NCI-H1694 (cell line): ENCODE measurements around the gene MYOM1.

ENCODE experiments used
- DNase-seq: peaks from one replicate; lab custom pipeline; 2025; lab: John Stamatoyannopoulos, UW

MYOM1 gene

DNA sequence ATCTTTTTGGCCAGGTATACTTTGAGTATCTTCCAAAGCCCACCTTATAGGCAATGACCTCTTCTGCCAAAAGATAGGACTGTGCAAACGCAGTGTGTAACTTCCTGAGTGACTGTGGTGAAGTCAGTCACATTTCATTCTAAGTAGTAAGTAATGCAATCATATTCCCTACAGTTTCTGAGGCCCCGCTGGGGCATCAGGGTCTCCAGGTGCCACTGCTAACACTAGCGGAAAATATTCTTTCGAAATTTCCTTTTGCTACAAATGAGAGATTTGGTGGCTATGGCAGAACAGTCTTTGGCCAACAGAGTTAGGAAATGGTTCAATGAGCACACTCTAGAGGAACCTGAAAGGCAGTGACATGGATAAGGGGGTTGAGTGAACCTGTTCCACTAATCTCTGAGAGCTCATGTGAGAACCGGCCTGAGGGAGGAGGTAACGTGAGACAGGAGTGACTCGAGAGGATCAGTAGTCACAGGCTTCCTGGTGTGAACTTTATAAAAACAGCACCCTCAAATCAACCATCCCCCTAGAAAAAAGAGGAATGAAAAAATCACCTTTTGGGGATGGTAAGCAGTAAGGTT, 104.2 kb downstream of the MYOM1 start:
- no peak for DNase-seq

DNA sequence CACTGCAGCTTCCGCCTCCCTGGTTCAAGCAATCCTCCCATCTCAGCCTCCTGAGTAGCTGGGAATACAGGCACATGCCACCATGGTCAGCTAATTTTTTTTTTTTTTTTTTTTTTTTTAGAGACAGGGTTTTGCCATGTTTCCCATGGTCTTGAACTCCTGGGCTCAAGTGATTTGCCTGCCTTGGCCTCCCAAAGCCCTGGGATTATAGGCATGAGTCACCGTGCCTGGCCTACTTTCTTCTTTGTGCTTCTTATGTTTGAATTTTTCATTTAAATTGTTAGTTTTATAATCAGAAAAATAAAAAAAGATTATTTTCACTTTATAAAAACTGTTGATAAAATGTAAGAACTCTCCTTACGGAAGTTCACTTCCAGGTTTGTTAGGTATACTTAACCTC, 105.3 kb downstream of the MYOM1 start:
- DNase-seq: no peak

DNA sequence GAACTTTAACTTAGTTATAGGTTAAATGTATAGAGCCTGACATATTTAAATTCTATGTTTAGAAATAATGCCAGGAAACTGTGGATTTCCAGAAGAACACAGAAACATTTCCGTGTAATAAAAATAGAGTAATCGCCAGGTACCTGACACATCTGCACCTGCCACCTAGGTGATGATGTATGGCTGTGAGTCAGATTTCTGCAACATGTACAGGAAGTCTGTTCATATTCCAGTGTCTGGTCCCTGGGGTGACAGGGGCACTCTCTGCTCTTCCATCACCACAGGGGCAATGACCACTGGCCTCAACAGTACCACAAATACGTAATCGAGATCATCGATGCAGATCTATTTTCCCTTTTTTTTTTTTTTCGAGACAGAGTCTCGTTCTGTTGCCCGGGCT, 105.7 kb downstream of the MYOM1 start:
- DNase-seq: no peak

DNA sequence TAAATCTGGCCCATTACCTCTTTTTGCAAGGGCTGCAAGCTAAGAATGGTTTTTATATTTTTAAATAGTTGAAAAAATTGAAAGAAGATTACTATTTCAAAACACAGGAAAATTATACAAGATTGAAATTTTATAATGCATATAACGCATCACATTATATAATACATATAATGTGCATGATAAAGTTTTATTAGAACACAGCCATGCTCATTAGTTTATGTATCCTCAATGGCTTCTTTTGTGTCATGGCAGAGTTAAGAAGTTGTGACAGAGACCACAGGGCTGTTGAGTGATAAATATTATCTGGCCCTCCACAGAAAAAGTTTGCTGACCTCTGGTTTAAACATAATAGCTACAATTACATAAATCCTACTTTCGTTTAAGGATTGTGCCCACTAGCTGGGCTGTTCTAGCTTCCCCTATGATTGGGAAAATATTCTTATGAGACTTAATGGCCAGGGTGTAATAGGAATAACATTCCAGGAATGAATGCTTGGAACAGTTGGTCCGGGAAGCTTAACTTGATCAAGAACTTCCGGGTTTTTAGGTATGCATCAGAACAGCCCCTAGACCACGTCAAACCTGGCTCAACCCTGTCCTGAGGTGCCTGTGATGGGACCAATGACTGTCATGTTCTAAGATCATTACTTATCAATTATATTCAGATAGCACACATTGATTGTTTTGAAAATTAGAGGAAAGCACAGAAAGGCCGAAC, 108.1 kb downstream of the MYOM1 start:
- DNase-seq: no peak

DNA sequence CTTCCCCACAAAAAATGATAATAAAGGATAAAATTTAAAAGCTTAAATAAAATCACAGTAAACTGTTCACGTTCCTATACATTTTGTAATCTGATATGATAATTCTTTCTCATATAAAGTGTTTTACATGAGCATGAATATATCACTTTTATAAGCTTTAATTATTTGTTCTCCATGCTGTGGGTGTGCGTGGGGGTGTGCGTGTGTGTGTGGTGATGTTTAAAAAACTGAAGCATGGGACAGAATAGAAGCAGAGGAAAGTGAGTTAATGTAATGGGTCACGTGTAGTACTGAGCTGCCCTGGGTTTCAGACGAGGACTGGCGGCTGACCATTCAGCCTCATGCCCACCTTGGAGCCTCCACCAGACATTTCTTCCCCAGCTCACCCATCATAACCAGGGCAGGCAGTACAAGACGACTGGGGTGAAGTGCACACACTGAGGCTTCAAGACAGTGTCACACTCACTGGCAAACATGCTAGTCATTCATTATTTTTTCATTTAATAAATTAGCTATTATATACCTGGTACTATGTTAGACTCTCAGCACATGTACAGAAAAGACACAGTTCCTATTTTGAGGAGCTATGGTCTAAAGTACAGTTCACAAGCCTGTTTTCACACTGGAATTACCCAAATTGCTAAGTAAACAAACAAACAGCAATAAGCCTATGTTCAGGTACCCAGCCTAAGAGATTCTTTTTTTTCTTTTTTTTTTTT, 109.6 kb downstream of the MYOM1 start:
- DNase-seq: no peak

DNA sequence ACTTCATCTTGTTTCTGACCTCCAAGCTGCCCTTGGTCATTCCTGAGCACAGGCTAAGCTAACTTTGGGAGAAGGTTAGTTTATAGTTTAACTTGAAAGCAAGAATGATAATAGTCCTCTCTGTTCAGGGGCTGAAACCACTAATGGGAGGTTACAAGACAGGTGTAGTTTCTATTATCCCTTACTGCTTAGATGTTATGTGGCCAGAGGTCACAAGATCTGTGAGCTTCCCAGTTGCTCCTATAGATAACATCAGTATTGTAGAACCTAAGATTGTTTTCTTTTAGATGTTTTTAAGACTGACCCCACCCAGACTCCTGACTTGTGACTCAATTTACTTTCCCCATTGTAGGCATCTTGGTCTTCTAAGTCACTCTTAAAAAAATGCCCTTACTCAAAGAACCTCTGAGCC, 112.0 kb downstream of the MYOM1 start:
- DNase-seq: no peak

DNA sequence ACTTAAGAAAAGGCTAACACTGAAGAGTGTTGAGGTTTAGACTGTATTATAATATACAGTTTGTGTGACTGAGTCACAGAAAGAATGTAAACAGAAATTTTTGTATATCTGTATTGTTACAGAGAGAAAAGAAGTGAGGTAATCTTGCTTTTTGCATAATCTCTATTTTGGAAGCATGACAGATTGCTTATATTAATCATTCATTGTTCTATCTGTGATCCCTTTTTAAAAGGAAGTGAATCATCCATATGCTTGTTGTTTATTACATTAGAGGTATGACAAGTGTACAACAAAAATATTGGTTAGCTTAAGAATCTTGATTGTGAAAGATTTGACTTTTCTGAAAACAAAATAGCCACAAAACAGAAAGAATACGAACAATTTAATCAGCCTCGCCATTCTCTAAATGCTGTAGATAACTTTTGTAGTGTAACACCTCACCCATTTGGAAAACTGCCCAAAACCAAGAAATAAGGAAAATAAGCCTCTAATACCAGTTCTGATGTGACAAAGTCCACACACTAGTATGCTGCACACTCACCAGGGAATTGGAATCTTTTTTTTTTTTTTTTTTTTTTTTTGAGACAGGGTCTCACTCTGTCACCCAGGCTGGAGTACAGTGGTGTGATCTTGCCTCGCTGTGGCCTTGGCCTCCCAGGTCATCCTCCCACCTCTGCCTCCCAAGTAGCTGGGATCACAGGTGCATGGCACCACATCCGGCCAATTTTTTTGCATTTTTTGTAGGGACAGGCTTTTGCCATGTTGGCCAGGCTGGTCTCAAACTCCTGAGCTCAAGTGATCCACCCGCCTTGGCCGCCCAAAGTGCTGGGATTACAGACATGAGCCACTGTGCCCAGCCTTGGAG, 115.3 kb downstream of the MYOM1 start:
- no peak for DNase-seq

DNA sequence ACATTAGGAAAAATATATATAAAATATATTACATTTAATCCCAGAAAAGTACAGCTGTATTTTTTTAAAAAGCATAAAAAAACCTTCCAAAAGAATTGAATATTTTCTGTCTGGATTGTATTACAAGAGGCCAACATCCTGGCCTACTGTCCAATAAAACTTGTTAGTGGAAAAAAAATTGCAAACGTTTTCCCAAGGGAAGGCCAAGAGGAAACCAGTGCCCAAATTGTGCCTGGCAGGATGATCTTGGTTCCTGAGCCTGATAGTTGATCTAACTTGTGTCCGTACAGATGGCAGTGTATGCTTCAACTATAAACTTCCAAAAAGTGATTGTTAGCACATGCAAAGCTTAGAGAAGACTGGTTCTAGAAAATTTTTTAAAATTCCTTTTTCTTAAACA, 116.2 kb downstream of the MYOM1 start:
- no peak for DNase-seq

DNA sequence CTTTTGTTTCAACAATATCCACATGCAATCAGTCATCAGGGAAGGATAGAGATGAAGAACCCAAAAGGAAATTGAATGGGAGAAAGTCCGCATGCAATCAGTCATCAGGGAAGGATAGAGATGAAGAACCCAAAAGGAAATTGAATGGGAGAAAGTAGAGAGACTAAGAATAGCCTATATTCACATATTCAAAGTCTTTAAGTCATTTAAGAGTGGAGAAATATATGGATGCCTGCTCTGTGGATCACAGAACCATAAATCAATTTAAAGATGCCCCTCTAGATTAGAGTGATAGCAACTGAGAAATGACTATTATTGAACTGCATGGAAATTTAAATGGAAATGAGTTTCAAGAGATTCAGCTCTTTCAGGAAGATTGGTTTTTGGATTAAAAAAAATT, 116.8 kb downstream of the MYOM1 start:
- no peak for DNase-seq

DNA sequence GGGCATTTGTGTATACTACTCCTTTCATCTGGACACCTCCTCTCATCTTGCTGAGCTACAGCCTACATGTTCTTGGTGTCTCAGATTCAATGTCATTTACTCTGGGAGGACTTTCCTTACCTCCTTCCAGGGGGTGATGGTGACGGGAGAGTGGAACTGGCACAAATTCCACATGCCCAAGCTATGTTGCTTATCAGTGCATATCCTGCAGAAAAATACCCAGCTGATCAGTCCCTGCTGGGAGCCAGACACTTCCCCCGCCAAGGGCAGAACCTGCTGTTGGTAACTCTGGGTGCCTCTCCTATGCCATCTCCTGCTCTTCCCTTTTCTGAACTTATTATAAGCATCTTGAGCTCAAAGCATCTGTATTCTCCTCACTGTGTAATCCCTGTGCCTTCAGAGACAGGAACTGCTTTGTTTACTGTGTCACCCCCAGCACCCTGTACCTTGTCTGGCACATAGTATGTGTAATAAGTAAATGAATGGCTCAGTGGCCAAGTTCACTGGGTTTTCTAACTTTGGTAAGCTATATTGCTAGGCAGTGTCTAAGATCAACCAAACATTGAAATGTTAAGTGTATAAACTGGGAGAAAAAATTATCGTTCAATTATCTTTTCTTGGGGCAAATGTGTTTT, 119.2 kb downstream of the MYOM1 start:
- no peak for DNase-seq

DNA sequence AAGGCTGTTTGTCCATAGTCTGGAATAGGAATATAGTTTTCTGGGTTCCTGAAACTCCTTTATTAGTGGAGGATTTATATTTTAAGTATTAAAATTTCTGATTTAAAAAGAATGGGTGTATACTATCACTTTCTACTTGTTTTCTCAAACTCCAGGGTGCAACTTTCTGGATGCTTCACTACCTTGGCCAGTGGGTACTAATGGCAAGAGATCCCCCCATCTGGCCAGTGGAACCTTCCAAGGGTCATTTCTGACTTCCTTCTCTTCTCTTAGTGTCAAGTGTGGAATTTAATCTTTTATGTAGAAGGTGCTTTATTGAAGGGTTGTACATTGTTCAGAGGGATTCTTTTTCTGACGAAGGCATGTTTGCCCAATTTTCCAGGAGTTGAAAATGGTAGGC, 120.4 kb downstream of the MYOM1 start:
- no peak for DNase-seq

DNA sequence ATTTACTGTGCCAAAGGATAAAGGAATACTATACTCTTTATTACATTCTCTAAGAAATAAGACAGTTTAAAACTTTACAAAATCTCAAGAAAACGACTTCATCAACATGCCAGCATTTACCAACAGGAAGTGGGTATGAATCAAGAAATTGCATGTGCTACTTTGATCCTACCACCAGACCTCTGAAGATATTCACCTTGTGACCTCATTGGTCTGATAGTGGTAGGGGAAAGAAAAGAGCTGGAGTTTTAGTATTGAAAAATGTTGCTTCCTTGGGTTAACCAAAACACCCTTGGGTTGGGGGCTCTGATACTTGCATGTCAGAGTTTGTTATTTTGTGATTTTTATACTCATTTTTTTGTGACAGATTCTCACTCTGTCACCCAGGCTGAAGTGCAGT, 122.7 kb downstream of the MYOM1 start:
- DNase-seq: no peak

DNA sequence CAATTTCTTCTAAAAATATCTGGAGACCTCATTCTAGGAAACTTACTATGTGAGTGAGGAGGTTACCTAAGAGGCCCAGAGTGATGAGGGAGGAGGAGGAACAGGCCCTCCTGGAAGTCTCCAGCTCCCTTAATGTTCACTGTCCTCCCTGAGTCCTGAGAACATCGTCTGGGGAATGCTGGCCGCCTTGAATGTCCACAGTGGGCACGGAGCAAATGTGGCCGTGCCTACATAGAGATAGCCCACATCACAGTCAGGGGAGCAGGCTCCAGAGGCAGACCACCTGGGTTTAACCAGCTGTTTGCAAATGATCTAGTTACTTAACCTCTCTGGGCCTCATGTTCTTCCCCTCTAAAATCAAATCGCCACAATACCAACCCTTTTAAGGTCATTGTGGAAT, 123.8 kb downstream of the MYOM1 start:
- DNase-seq: no peak

DNA sequence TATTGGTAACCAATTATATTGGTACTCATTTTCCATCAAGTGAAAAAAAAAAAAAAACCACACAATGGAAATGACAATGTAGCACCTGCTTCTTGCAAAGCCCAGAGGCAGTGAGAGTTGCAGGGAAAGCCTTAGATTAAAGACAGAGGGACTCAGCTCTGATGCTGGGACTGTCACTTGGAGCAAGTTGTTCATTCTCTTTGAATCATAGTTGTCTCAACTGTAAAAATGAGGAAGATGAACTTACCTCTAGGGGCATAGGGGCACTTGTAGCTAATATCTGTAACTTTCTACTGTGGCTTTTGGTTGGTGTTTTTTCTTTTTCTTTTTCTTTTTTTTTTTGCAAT, 125.5 kb downstream of the MYOM1 start:
- DNase-seq: no peak

DNA sequence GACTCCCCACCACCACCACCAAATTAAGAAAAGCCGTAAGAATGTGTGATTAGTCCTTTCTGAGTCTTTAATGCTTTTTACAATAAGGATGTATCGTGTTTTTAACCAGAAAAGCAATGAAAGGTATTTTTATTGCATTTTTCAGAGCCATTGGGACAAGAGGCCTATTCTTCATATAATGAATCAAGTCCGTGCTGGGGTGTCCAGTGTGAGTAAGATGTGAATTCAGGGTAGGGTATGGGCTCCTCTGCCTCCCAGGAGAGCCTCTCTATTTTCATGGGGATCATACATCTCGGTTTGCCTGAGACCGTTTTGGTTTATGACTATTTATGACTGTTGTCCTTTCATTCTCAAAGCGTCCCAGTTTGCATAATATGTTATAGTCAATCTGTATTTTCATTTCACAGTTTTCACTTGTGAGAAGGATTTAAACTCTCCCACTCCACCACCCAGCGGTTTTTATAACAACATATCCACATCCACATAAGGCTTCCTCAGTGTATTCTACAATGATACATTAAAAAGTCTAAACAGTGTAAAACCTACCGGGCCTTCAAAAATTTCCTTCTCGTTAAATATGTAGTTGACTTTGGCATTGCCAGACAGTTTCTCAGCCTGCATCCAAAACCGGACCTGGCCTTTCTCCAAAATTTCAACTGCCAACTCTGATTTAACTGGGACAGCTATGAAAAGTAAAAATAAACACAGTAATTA, 126.0 kb downstream of the MYOM1 start:
- DNase-seq: no peak

DNA sequence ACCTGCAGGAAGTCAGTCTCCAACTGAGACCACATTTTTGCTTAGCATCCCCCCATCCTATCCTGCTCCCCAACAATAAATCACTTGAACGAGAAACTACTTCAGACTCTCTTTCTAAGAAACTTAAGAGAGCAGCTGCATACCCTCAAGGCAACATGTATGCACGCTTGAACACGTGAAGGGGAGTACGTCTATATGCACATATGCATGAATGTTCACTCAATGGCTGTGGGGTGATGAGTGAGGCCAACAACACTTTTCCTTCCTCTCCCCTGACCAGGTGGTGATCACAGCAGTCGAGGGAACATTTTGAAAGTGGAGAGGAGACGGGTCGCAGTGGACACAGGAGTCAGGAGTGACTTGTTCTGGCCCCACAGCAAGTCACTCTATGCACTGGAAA, 127.0 kb downstream of the MYOM1 start:
- DNase-seq: no peak

DNA sequence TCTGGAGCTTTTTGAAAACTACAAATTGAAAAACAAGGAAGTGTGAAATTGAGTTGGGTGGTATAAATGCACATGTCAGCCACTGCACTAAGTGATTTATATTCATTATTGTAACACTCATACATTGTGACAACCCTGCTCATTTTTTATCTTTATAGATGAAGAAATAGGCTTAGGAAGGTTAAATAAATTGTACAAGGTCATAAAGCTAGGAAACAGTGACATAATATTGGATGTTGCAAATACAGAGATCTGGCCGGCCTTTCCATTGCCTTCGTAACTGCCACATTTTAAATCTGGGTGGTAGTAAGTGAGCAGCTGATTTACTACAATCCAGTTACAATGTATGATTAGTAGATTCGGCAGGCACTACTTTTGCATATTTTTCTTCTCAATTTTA, 130.2 kb downstream of the MYOM1 start:
- DNase-seq: no peak

DNA sequence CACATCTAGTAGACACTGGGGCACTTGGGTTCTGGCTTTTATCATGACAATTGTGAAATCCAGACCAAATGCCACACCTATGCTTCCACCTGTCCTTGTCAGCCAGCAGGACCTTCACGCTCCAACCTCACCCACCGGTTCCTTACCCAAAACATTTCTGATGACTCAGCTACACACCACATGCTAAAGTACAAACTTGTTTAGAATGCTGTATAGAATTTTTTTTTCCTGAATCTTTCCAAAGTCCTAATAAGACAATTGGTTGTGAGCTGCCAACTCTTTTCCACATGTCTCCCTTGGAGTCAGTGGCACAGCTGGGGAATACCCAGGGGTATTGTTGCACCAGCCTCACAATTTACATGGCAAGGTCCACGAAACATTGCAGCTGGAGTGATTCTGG, 131.3 kb downstream of the MYOM1 start:
- DNase-seq: no peak

DNA sequence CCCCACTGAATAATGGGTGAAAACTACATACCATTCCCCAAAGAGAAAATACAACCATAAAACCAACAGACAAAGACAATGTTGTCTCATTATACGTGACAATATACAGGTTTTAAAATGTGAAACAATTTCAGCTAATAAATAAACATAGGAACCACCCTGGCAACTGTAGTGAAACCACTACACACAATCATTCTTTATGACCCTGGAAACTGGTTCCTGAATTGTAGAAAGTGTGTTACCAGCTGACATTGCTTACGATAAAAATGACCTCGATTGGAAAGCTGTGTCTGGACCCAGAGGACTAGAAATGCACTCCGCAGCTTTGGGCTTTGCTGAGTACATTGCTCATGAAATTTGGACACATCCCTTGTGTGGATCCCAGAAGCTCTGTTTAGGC, 132.9 kb downstream of the MYOM1 start:
- no peak for DNase-seq

DNA sequence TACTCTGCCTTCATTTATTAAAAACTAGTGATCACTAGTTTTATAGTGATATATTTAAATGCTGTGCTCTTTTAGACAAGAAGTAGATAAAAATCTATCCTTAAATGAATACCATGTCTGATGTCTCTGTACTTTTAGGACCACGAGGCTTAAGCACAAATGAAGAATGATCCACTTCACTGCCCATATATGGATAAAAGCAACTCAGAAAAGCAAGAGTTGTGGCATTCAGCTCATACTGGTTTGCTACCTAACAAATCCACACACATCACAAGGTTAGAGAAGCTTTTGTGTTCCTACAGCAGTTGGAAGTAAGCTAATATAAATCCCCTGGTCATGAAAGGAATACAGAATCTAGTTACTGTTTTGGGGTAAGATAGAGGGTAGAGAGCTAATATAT, 134.2 kb downstream of the MYOM1 start:
- no peak for DNase-seq

DNA sequence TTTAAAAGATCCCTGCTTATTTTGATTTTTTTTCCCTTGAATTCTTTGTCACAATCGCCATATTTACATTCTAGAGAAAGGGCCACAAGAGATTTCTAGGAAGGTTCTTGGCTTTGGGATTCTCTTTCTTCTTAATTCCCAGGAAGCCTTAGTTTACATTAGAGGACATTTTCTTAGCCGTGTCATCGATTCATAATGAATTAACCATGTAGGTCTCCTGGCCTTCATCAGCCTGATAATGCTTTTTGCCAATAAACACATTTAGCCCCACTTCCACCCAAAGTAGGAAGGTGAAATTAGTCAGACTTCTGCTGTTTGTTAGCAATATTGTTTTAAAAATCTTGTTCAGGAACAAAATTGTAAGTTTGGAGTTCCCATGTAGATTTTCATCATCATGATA, 135.6 kb downstream of the MYOM1 start:
- no peak for DNase-seq

DNA sequence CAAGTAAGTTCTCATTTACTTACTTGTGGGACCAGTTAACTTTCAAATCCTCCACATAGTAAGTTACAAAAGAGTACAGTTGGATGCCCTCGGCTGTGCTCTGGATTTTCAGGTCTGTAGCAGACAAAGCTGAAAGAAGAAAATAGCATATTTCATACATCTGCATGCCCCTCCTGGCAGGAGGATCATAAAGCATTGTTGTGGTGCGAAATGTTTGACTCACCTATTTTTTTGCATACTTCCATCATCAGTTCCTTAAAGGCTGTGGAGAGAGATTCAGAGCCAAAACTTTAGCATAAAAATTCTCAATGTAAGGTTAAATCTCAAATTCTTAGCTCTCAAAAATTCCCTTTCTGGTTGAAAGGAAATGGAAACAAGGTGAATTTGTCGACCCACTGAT, 136.0 kb downstream of the MYOM1 start:
- no peak for DNase-seq
